Measurements from ENCODE around the gene USP13.

Gene USP13

GRCh38 chr3:179660872-179661271 lies 8.0 kb downstream of the USP13 start:
- H3K9ac ChIP-seq (ENCODE audit: low read depth, low read length): no peak overlapping the region
- H3K4me1 ChIP-seq (ENCODE audit: insufficient read depth, low read length): peaks cover 18% of the 10 kb centered on the region
- H3K36me3 ChIP-seq (ENCODE audit: insufficient read depth, low read length): peaks cover under 1% of the 10 kb centered on the region; the same call in 1 of the 2 replicates
- H3K27ac ChIP-seq (ENCODE audit: low read depth, low read length): no peak overlapping the region
- no peaks in the 10 kb centered on the region for H3K27me3 ChIP-seq (ENCODE audit: insufficient read depth, low read length)
- H3K4me3 ChIP-seq (ENCODE audit: low read length): no peak overlapping the region
- no peaks in the 10 kb centered on the region for H3K9me3 ChIP-seq (ENCODE audit: insufficient read depth, low read depth, low read length)
- 100% methylated on average over 2 of the region's 3 CpGs for WGBS

- no peaks in the 10 kb centered on the region for H3K36me3 ChIP-seq (ENCODE audit: insufficient read depth, low read length)
- 88% methylated on average over 4 of the region's 4 CpGs for WGBS
- no peaks in the 10 kb centered on the region for H3K9me3 ChIP-seq (ENCODE audit: insufficient read depth, low read depth, low read length)
- no peak overlapping the region for H3K4me3 ChIP-seq (ENCODE audit: low read length)
- H3K9ac ChIP-seq (ENCODE audit: low read depth, low read length): no peak overlapping the region
- no peak overlapping the region for H3K27ac ChIP-seq (ENCODE audit: low read depth, low read length)
- H3K27me3 ChIP-seq (ENCODE audit: insufficient read depth, low read length): no peaks in the 10 kb centered on the region
- peaks cover 27% of the 10 kb centered on the region for H3K4me1 ChIP-seq (ENCODE audit: insufficient read depth, low read length)
These were observed 8.9 kb downstream of the USP13 start for GRCh38 chr3:179661777-179662176.

GRCh38 chr3:179663093-179663492 lies 10.3 kb downstream of the USP13 start:
- Histone ChIP-seq H3K9me3 (ENCODE audit: insufficient read depth, low read depth, low read length) (no peaks in the 10 kb centered on the region), H3K36me3 (ENCODE audit: insufficient read depth, low read length) (no peaks in the 10 kb centered on the region), H3K4me3 (ENCODE audit: low read length) (no peak overlapping the region), H3K27me3 (ENCODE audit: insufficient read depth, low read length) (no peaks in the 10 kb centered on the region), H3K4me1 (ENCODE audit: insufficient read depth, low read length) (peaks cover 30% of the 10 kb centered on the region), H3K9ac (ENCODE audit: low read depth, low read length) (no peak overlapping the region), H3K27ac (ENCODE audit: low read depth, low read length) (no peak overlapping the region)
- WGBS: 94% methylated on average over 1 of the region's 1 CpG

GRCh38 chr3:179666030-179666429 lies 13.2 kb downstream of the USP13 start:
- no peak overlapping the region for H3K9ac ChIP-seq (ENCODE audit: low read depth, low read length)
- WGBS: 63% methylated on average over 1 of the region's 1 CpG
- no peak overlapping the region for H3K4me3 ChIP-seq (ENCODE audit: low read length)
- no peaks in the 10 kb centered on the region for H3K36me3 ChIP-seq (ENCODE audit: insufficient read depth, low read length)
- H3K9me3 ChIP-seq (ENCODE audit: insufficient read depth, low read depth, low read length): no peaks in the 10 kb centered on the region
- H3K4me1 ChIP-seq (ENCODE audit: insufficient read depth, low read length): peaks cover 27% of the 10 kb centered on the region
- H3K27ac ChIP-seq (ENCODE audit: low read depth, low read length): no peak overlapping the region
- H3K27me3 ChIP-seq (ENCODE audit: insufficient read depth, low read length): no peaks in the 10 kb centered on the region

GRCh38 chr3:179666436-179667035 lies 13.7 kb downstream of the USP13 start:
- Histone ChIP-seq H3K9ac (ENCODE audit: low read depth, low read length) (no peak overlapping the region), H3K4me1 (ENCODE audit: insufficient read depth, low read length) (peaks cover 24% of the 10 kb centered on the region), H3K9me3 (ENCODE audit: insufficient read depth, low read depth, low read length) (no peaks in the 10 kb centered on the region), H3K36me3 (ENCODE audit: insufficient read depth, low read length) (no peaks in the 10 kb centered on the region), H3K4me3 (ENCODE audit: low read length) (no peak overlapping the region), H3K27ac (ENCODE audit: low read depth, low read length) (no peak overlapping the region), H3K27me3 (ENCODE audit: insufficient read depth, low read length) (no peaks in the 10 kb centered on the region)
- WGBS: 51% methylated on average over 8 of the region's 8 CpGs

GRCh38 chr3:179668429-179668828 lies 15.6 kb downstream of the USP13 start:
- no peak overlapping the region for H3K27ac ChIP-seq (ENCODE audit: low read depth, low read length)
- peaks cover 35% of the 10 kb centered on the region for H3K4me1 ChIP-seq (ENCODE audit: insufficient read depth, low read length)
- H3K27me3 ChIP-seq (ENCODE audit: insufficient read depth, low read length): no peaks in the 10 kb centered on the region
- no peaks in the 10 kb centered on the region for H3K9me3 ChIP-seq (ENCODE audit: insufficient read depth, low read depth, low read length)
- H3K36me3 ChIP-seq (ENCODE audit: insufficient read depth, low read length): no peaks in the 10 kb centered on the region
- 100% methylated on average over 1 of the region's 1 CpG for WGBS
- no peak overlapping the region for H3K4me3 ChIP-seq (ENCODE audit: low read length)
- no peak overlapping the region for H3K9ac ChIP-seq (ENCODE audit: low read depth, low read length)

GRCh38 chr3:179670311-179670710 lies 17.5 kb downstream of the USP13 start:
- Histone ChIP-seq H3K36me3 (ENCODE audit: insufficient read depth, low read length) (no peaks in the 10 kb centered on the region), H3K4me3 (ENCODE audit: low read length) (no peak overlapping the region), H3K9ac (ENCODE audit: low read depth, low read length) (no peak overlapping the region), H3K27me3 (ENCODE audit: insufficient read depth, low read length) (no peaks in the 10 kb centered on the region), H3K9me3 (ENCODE audit: insufficient read depth, low read depth, low read length) (no peaks in the 10 kb centered on the region), H3K27ac (ENCODE audit: low read depth, low read length) (no peak overlapping the region), H3K4me1 (ENCODE audit: insufficient read depth, low read length) (peaks cover 35% of the 10 kb centered on the region)
- 93% methylated on average over 8 of the region's 8 CpGs for WGBS

GRCh38 chr3:179671309-179671708 lies 18.5 kb downstream of the USP13 start:
- peaks cover 29% of the 10 kb centered on the region for H3K4me1 ChIP-seq (ENCODE audit: insufficient read depth, low read length)
- no peak overlapping the region for H3K4me3 ChIP-seq (ENCODE audit: low read length)
- no peaks in the 10 kb centered on the region for H3K36me3 ChIP-seq (ENCODE audit: insufficient read depth, low read length)
- no peak overlapping the region for H3K9ac ChIP-seq (ENCODE audit: low read depth, low read length)
- H3K27me3 ChIP-seq (ENCODE audit: insufficient read depth, low read length): no peaks in the 10 kb centered on the region
- H3K9me3 ChIP-seq (ENCODE audit: insufficient read depth, low read depth, low read length): no peaks in the 10 kb centered on the region
- 88% methylated on average over 1 of the region's 1 CpG for WGBS
- H3K27ac ChIP-seq (ENCODE audit: low read depth, low read length): no peak overlapping the region

GRCh38 chr3:179671747-179672242 lies 19.0 kb downstream of the USP13 start:
- H3K9ac ChIP-seq (ENCODE audit: low read depth, low read length): no peak overlapping the region
- no peaks in the 10 kb centered on the region for H3K36me3 ChIP-seq (ENCODE audit: insufficient read depth, low read length)
- H3K27ac ChIP-seq (ENCODE audit: low read depth, low read length): no peak overlapping the region
- peaks cover 24% of the 10 kb centered on the region for H3K4me1 ChIP-seq (ENCODE audit: insufficient read depth, low read length)
- WGBS: 90% methylated on average over 15 of the region's 15 CpGs
- H3K4me3 ChIP-seq (ENCODE audit: low read length): no peak overlapping the region
- H3K27me3 ChIP-seq (ENCODE audit: insufficient read depth, low read length): no peaks in the 10 kb centered on the region
- no peaks in the 10 kb centered on the region for H3K9me3 ChIP-seq (ENCODE audit: insufficient read depth, low read depth, low read length)

GRCh38 chr3:179672918-179673317 lies 20.1 kb downstream of the USP13 start:
- Histone ChIP-seq H3K27me3 (ENCODE audit: insufficient read depth, low read length) (no peaks in the 10 kb centered on the region), H3K9me3 (ENCODE audit: insufficient read depth, low read depth, low read length) (no peaks in the 10 kb centered on the region), H3K27ac (ENCODE audit: low read depth, low read length) (no peak overlapping the region), H3K4me3 (ENCODE audit: low read length) (no peak overlapping the region), H3K9ac (ENCODE audit: low read depth, low read length) (no peak overlapping the region), H3K4me1 (ENCODE audit: insufficient read depth, low read length) (peaks cover 22% of the 10 kb centered on the region), H3K36me3 (ENCODE audit: insufficient read depth, low read length) (no peaks in the 10 kb centered on the region)
- WGBS: 81% methylated on average over 4 of the region's 4 CpGs

- H3K27me3 ChIP-seq (ENCODE audit: insufficient read depth, low read length): no peaks in the 10 kb centered on the region
- no peak overlapping the region for H3K9ac ChIP-seq (ENCODE audit: low read depth, low read length)
- H3K36me3 ChIP-seq (ENCODE audit: insufficient read depth, low read length): no peaks in the 10 kb centered on the region
- H3K27ac ChIP-seq (ENCODE audit: low read depth, low read length): no peak overlapping the region
- H3K4me3 ChIP-seq (ENCODE audit: low read length): no peak overlapping the region
- no peaks in the 10 kb centered on the region for H3K9me3 ChIP-seq (ENCODE audit: insufficient read depth, low read depth, low read length)
- WGBS: 95% methylated on average over 8 of the region's 8 CpGs
- peaks cover 27% of the 10 kb centered on the region for H3K4me1 ChIP-seq (ENCODE audit: insufficient read depth, low read length)
These were observed 20.7 kb downstream of the USP13 start for GRCh38 chr3:179673523-179673922.

- Histone ChIP-seq H3K9ac (ENCODE audit: low read depth, low read length) (no peak overlapping the region), H3K4me1 (ENCODE audit: insufficient read depth, low read length) (peaks cover 36% of the 10 kb centered on the region), H3K27ac (ENCODE audit: low read depth, low read length) (no peak overlapping the region), H3K27me3 (ENCODE audit: insufficient read depth, low read length) (no peaks in the 10 kb centered on the region), H3K36me3 (ENCODE audit: insufficient read depth, low read length) (no peaks in the 10 kb centered on the region), H3K9me3 (ENCODE audit: insufficient read depth, low read depth, low read length) (no peaks in the 10 kb centered on the region), H3K4me3 (ENCODE audit: low read length) (no peak overlapping the region)
- WGBS: 95% methylated on average over 5 of the region's 5 CpGs
These were observed 23.2 kb downstream of the USP13 start for GRCh38 chr3:179676081-179676480.

Measured in HUES64 (cell line).